ENCODE data around the gene BRK1.
"Not testable (repeated sequence)": the region's sequence is repeated elsewhere in the genome, so short reads cannot be mapped to it uniquely, and the experiment has no call there.

Gene BRK1

DNA sequence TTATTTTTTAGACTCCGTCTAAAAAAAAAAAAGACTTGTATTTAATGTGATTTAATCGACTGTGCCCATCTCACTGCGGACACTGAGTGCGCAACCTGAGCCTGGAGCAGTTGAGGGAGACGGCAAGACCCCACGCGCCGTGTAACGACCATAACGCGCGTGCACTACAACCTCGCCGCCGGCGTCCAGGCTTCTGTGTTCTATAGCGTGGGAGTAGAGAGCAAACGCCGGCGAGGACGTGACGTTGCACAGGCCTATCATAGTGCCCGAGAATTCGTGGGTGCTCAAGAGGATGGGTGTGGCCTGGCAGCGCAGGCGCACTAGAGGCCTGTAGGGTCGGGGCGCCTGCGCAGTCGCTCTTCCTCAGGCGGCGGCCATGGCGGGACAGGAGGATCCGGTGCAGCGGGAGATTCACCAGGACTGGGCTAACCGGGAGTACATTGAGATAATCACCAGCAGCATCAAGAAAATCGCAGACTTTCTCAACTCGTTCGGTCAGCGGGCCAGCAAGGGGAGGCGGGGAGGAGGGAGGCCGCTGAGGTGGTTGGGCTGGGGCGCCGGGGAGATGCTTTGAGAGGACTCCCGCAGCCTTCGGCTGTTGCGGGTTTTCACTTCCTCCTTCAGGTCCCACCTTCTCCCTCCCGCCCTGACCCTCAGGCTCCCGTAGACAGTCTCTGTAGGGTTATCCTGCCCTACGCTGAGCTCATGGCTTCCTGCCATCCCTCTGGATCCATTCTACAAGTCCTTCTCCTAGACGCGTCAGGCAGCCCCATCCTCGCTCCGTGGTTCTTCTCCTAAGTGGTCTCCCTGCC lies at the start of gene BRK1:
Gene BRK1 (plus strand): TSS at position 350 of the 812 bp plus-strand sequence. CDS start 27 bp downstream, at position 377.
- peak; percentile 85 to 90 for DNase-seq (ENCODE audit: low read depth in 2 of 2)

DNA sequence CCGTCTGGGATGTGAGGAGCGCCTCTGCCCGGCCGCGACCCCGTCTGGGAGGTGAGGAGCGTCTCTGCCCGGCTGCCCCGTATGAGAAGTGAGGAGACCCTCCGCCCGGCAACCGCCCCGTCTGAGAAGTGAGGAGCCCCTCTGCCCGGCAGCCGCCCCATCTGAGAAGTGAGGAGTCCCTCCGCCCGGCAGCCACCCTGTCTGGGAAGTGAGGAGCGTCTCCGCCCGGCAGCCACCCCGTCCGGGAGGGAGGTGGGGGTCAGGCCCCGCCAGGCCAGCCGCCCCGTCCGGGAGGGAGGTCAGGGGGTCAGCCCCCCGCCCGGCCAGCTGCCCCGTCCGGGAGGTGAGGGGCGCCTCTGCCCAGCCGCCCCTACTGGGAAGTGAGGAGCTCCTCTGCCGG lies 45.4 kb upstream of the BRK1 start:
- DNase-seq (ENCODE audit: low read depth in 2 of 2) = not testable (repeated sequence)

- DNase-seq (ENCODE audit: low read depth in 2 of 2) = no peak
Measured at GRCh38 chr3:10074666-10075065, 40.8 kb upstream of the BRK1 start.

GRCh38 chr3:10081871-10082270 lies 33.6 kb upstream of the BRK1 start:
- no peak for DNase-seq (ENCODE audit: low read depth in 2 of 2)

GRCh38 chr3:10085738-10086137 lies 29.7 kb upstream of the BRK1 start:
- no peak for DNase-seq (ENCODE audit: low read depth in 2 of 2)

DNA sequence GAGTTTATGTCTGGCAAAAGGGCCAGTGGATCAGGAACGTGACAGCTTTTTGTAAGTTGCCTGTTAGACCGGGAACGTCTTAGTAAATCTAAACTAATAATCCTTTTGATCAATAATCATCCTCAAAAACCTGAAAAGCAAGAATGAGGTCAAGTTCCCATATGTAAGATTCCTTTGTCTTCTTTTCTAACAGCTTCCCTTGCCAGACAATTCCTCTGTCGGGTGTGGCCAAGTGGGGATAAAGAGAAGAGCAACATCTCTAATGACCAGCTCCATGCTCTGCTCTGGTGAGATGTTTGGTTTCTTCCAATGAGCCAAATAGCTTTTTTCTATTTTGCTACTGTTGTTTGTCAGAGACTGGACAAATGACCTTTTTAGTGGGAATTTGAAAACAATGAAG lies 27.2 kb upstream of the BRK1 start:
- no peak for DNase-seq (ENCODE audit: low read depth in 2 of 2)

DNA sequence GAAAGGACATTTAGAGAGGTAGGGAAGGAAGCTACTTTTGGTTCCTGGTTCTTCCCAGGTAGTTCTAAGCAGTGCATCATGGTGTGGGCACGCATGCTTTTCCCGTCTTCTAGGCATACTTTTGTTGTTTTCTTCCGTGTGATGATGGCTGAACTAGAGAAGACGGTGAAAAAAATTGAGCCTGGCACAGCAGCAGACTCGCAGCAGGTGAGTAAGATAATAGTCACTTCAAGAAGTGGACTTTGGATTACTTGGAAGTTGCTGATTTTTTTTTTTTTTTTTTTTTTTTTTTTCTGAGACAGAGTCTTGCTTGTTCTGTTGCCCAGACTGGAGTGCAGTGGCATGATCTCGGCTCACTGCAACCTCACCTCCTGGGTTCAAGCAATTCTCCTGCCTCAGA lies 25.3 kb upstream of the BRK1 start:
- no peak for DNase-seq (ENCODE audit: low read depth in 2 of 2)

GRCh38 chr3:10090774-10091173 lies 24.7 kb upstream of the BRK1 start:
- DNase-seq (ENCODE audit: low read depth in 2 of 2) = not testable (repeated sequence)

- DNase-seq (ENCODE audit: low read depth in 2 of 2) = not testable (repeated sequence)
Measured at GRCh38 chr3:10091387-10091786, 24.1 kb upstream of the BRK1 start.

DNA sequence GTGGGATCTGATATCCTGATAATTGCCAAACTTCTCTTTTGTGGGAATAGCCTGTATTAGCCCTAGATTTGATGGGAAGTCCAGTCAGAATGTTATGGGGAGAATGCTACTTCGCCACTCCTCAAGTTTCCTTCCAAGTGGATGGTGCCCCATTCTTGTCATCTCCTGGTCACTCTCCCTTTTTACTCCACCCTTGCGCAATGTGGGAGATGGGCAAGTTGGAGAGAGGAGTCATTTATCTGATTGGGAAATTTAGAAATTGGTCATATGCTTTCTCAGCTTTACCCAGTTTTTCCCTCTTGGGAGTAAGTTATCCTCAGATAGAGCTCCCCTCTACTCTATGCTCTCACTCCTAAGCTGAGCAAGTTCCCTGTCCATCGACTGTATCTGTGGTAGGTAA lies 21.8 kb upstream of the BRK1 start:
- no peak for DNase-seq (ENCODE audit: low read depth in 2 of 2)

DNA sequence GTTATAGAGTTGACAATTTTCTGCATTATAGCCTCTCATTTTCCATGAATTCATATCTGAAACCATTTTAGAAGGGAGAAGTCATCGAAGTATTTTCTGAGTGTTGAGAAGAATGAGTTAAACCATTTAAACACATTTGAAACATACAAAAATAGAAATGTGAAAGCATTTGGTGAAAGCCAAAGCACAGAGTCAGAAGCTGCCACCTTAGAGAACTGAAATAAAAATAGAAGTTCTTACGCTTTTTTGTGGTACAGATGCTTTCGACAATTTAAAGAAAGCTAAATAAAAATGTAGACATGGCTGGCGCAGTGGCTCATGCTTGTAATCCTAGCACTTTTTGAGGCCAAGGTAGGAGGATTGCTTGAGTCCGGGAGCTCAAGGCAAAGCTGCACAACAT lies 16.4 kb upstream of the BRK1 start:
- DNase-seq (ENCODE audit: low read depth in 2 of 2) = no peak

DNA sequence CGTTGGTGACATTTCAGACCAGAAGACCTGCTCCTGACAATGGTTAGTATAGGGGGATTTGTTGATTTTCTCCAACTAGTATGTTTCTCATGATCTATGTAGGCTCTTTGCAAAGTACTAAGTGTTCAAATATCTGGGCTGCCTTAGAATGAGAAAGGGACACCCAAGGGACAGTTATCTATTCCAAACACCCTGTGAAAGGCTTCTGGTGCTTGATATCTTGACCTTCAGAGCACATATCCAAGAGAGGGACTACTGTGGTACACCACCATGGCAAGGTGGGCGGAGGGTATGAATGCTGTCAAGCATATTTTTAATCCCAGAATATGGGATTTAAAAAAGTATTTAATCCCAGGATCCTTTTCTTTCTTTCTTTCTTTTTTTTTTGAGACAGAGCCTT lies 8.6 kb upstream of the BRK1 start:
- DNase-seq (ENCODE audit: low read depth in 2 of 2) = no peak

DNA sequence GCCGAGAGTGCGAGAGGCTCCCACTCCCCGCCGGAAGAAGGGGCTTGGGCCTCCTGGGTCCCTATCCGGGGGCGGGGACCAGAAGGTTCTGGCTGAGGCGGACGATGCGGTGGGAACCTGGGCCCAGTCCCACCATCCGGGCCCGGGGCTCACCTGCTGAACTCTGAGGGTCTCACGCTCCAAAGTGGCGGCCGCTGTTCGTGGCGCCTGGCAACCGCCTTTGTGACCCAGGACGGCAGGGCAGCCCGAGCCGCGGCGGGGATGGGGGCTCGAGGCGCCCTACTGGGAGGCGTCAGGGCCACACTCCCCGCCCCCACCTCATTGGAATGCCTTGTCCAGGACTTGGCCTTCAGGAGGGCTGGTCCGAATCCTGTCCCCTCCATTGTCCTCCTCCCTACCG lies 7.4 kb upstream of the BRK1 start, which contains the start of gene FANCD2OS:
Gene FANCD2OS (minus strand): TSS at position 165 of the 400 bp plus-strand sequence. CDS start 3,481 bp downstream, outside the sequence.
- DNase-seq (ENCODE audit: low read depth in 2 of 2) = no peak

GRCh38 chr3:10116138-10116460 lies 624 bp downstream of the BRK1 start:
- DNase-seq (ENCODE audit: low read depth in 2 of 2) = no peak

DNA sequence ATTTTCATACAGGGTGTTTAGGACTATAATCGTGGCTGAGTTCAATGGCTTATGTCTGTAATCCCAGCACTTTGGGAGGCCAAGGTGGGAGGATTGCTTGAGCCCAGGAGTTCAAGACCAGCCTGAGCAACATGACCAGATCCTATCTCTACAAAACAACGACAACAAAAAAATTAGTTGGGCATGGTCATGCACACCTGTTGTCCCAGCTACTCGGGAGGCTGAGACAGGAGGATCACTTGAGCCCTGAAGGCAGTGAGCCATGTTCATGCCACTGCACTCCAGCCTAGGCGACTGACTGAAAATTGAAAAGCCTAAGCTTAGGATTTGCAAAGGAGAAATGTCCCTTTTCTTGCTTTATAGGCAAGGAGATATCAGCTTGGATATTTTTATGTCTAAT lies 1.5 kb downstream of the BRK1 start:
- no peak for DNase-seq (ENCODE audit: low read depth in 2 of 2)

DNA sequence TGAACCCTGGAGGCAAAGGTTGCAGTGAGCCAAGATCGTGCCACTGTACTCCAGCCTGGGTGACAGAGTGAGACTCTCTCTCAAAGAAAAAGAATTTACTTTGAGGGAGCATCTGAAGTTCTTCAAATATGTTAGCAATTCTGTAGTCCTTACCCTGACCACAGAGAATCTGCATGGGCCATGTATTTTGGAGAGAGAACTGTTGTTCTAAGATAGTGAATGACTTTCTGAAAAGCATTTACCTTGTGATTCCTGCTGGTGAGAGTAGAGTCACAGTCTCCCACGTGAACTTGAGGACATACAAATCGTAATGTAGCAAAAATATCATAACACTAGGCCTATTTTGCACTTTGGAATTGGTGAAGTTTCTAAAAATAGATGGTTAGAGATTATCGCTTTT lies 3.9 kb downstream of the BRK1 start:
- DNase-seq (ENCODE audit: low read depth in 2 of 2) = no peak

DNA sequence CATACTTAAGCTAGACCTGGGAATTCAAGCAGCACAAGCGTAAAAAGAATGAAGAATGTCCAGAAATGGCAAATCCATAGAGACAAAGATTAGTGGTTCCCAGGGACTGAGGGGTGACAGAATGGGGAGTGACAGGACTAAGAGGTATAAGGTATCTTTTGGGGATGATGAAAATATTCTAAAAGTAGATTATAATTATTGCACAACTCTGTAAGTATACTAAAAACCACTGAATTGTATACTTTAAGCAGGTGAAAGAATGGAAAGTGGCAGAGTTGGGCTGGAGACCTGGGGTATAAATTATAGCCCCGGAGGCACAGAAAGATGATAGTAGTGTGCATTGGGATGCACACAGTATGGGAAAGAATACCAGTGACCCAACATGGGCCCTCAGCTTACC lies 5.6 kb downstream of the BRK1 start:
- no peak for DNase-seq (ENCODE audit: low read depth in 2 of 2)

- DNase-seq (ENCODE audit: low read depth in 2 of 2) = no peak
Measured at GRCh38 chr3:10122724-10123123, 7.2 kb downstream of the BRK1 start.

DNA sequence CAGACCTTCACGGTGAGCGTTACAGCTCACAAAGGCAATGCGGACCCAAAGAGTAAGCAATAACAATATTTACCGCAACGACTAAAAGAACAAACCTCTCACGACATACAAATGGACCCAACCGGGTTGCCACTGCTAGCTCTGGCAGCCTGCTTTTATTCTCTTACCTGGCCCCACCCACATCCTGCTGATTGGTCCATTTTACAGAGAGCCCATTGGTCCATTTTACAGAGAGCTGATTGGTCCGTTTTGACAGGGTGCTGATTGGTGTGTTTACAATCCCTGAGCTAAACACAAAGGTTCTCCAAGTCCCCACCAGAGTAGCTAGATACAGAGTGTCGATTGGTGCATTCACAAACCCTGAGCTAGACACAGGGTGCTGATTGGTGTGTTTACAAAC lies 20.4 kb downstream of the BRK1 start:
- DNase-seq (ENCODE audit: low read depth in 2 of 2) = not testable (repeated sequence)

GRCh38 chr3:10136426-10137005 lies 21.0 kb downstream of the BRK1 start:
- no peak for DNase-seq (ENCODE audit: low read depth in 2 of 2)

GRCh38 chr3:10137178-10137577 lies 21.7 kb downstream of the BRK1 start:
- no peak for DNase-seq (ENCODE audit: low read depth in 2 of 2)

GRCh38 chr3:10140996-10141546 lies 25.6 kb downstream of the BRK1 start:
- no peak for DNase-seq (ENCODE audit: low read depth in 2 of 2)

Measured in fibroblast of skin of left biceps (primary cell).